HG03045 (cell line): ENCODE results near the gene LLCFC1.
"Not testable (repeated sequence)": the region's sequence is repeated elsewhere in the genome, so short reads cannot be mapped to it uniquely, and the experiment has no call there.

Experiments used
- ATAC-seq: cut with Tn5 transposase; IDR thresholded peaks from one replicate; pipeline ENCODE4 v1.9.1; 2021; ENCODE audit warnings: mild to moderate bottlenecking, moderate library complexity; ENCODE audit not compliant: unreplicated experiment

The LLCFC1 gene

DNA sequence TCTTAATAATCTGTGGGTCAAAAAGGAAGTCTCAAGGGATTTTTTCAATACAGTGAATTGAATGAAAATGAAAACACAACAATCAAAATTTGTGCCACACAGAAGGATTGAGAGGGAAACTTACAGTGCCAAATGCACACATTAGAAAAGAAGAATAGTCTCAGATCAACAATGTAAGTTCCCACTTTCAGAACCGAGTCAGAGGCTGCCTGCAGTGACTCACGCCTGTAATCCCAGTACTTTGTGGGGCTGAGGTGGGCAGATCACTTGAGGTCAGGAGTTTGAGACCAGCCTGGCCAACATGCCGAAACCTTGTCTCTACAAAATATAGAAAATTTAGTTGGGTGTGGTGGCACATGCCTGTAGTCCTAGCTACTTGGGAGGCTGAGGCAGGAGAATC is 35.3 kb downstream of the LLCFC1 start:
- ATAC-seq = no peak

DNA sequence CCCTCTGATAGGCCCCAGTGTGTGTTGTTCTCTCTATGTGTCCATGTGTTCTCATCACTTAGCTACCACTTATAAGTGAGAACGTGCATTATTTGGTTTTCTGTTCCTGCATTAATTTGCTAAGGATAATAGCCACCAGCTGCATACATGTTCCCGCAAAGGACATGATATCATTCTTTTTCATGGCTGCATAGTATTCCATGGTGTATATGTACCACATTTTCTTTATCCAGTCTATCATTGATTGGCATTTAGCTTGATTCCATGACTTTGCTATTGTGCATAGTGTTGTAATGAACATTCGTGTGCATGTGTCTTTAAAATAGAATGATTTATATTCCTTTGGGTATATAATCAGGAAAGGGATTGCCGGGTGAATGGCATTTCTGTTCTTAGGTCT is 39.1 kb downstream of the LLCFC1 start:
- not testable (repeated sequence) for ATAC-seq

DNA sequence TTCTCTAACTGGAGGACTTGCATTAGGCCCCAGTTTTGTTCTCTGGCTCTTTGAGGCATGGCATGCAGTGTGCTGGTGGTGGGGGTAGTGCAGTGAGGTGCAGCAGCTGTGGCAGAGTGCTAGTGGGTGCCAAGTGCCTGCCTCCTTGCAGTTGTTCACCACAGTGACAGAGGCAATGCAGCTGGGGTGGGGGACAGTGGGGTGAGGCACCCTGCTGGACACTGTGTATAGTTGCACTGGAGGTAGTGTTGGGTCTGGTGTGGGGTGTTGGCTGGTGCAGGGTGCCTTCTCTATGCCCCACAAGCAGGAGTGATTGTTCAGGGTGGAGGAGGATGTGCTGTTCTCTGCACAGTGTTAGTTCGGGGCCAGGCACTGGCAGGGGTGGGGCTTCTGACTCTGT is 44.5 kb downstream of the LLCFC1 start:
- ATAC-seq = no peak

DNA sequence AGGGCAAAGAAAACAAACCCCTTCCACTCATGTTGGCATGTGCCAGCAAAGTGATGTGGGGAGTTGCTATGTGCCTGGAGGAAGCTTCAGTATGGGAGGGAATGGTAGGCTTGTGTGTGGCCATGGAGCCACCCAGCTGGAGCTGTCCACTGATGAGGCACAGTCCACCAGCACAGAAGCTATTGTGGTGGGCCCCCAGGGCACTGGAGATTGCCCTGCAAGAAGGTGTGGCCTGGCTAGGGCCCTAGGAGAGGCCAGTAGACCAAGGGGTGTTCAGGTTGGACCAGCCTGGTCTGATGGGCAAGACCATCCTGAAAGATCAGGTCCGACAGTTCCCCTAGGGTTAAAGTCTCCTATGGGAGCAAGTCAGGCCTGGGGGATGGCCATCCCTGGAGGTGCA is 45.0 kb downstream of the LLCFC1 start:
- ATAC-seq = no peak
